Activated T-cell treated with anti-CD3 and anti-CD28 coated beads for 4 hours (primary cell): ENCODE measurements around the gene MYOF.
"Not testable (repeated sequence)": the region's sequence is repeated elsewhere in the genome, so short reads cannot be mapped to it uniquely, and the experiment has no call there.

Source experiments
- DNase-seq: peaks from one replicate; pipeline ENCODE4 v3.0.0-alpha.2; 2020

MYOF gene

GRCh38 chr10:93342921-93343320 is 139.2 kb downstream of the MYOF start:
- no peak for DNase-seq

- no peak for DNase-seq
These were observed 139.8 kb downstream of the MYOF start for GRCh38 chr10:93342366-93342765.

- no peak for DNase-seq
These were observed 144.8 kb downstream of the MYOF start for GRCh38 chr10:93337309-93337721.

DNA sequence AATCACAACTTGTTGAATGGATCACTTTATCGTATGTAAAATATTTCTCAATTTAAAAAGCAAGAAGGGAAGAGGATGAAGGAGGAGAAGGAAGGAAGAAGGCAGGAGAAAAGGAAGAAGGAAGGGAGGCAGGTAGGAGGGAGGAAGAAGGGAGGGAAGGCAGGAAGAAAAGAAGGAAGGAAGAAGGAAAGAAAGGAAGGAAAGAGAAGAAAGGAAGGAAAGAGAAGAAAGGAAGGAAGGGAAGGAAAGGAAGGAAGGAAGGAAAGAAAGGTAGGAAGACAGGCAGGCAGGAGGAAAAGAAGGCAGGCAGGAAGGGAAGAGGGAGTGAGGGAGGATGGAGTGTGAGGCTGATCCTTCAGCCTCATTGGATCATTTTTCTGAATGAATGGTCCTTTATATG is 145.5 kb downstream of the MYOF start:
- DNase-seq = no peak

DNA sequence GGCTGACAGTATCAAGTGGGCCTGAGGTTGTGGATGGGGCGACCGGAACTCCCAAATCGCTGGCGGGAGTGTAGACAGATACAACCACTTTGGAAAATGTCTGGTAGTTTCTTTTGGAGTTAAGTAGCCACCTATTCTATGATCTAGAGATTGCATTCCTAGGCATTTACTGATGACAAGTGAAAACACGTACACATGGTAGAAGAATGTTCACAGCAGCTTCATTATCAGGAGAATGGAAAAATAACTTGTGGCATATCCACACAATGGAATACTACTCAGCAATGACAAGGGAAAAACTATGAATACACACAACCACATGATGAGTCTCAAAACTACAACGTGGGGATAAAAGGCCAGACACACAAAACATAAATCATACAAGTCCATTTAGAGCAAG is 146.0 kb downstream of the MYOF start:
- no peak for DNase-seq

GRCh38 chr10:93334901-93335327 is 147.2 kb downstream of the MYOF start:
- DNase-seq = no peak

DNA sequence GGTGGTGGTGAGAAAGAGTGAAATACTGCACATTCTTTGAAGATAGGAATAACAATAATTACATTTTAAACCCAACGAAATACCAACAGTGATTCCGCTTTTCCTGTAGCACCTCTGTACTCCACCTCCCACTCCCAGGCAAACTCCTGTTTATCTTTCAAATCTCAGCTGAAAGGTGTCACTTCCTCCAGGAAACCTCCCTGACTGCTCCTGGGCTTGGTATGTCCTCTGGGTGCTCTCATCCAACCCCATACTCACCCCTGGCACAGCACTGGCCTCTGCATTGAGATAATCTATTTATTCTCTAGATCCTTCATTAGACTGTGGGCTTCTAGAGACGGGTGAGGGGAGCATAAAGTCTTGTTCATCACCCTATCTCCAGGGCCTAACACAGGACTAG is 148.0 kb downstream of the MYOF start:
- no peak for DNase-seq

DNA sequence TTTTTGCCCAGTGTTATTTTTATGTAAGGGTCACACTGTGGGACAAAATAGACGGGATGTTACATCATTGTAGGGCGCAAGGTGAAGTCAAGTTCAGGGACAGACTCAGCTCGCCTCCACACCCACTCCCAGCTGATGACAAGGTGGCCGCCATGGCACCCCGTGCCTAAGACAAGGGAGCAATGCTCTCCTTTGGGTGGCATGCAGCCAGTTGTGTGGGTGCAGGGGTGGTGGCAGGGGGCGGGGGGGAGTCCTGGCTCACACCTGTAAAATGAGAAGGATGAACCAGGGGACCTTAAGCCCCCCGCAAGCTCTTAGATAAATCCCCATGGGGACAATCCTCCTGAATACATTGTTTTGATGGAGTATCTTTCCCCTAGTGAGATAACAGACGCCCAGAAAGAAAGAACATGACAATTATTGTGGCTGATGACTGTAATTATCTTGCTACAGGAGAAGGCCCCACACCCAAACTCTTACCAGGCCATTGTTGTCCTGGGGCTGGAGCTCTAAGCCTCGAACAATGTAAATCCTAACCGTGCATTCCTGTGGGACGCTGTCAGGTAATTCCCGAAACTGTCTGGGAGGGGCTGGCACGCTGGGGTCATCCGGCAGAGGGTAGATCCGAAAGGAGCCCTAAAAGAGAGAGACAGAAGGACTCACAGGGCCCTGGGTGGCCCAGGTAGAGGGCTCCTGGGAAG is 148.7 kb downstream of the MYOF start:
- no peak for DNase-seq

DNA sequence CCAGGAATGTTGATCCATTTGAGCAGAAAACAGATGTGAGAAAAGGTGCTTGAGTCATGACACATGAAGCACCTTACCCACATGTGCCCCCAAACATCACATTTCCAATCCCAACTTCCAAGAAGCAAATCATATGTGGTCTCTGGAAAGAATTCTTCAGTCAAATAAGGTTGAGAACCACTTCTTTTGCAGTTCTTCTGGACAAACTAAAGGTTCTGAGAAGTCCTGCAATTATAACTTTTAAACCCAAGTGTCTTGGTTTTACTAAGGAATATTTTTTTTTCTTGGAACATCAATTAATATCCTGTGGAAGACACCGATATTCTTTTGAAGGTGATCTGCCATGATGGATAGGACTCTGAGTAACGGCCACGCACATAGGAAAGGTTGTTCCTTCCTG is 151.3 kb downstream of the MYOF start:
- no peak for DNase-seq

DNA sequence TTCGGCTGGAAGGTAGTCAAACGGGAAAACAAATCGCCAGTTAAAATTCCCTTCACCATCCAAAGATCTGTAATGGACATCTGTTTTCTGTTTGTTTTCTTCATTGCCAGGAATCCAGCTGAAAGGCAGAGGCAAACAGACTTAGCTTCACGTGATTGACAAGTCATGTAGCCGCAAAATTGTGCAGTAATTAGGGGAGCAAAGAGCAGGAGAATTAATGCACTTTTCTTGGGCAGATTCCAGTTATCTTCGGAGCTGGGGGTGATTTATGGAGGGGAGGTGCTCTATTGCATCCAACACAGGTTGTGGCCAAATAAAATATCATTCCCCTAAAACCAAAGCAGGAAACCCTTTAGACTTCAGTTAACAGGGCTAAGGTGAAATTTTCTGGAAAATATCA is 162.2 kb downstream of the MYOF start:
- DNase-seq = no peak

DNA sequence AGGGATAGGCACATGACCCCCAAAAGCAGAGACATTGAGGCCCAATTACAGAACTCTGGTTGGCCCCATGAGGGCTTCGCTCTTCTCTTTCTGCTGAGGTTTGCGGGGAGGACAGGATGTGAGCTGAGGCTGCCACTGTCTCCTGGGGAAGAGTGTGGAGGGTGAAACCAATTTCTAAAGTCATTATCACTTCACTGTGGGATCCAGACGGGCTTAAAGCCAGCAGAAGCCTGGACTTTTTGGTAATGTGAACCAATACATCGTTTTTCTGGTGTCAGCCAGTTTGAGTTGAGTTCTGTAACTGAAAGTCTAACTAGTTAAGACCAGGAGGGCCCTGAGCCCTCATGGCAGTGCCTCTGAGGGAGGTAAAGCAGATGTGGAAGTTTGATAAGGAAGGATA is 163.0 kb downstream of the MYOF start:
- DNase-seq = no peak

DNA sequence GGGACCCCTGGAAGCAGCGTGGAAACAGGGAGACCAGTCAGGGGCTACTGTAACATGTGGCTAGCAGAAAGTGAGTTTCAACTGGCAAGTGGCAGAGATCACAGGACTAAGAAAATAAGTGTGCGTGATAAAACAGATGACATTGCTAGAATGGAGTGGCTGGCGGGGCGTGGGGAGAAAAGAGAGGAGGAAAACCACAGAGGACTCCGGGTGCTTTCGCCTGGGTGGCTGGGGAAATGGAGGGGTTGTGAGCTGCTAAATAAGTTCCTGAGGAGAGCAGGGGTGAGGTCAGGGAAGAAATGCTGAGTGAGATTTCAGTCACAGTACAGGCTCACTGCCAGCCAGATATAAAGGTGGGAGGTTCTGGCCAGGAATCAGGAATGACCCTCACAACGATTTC is 166.9 kb downstream of the MYOF start:
- DNase-seq = no peak

DNA sequence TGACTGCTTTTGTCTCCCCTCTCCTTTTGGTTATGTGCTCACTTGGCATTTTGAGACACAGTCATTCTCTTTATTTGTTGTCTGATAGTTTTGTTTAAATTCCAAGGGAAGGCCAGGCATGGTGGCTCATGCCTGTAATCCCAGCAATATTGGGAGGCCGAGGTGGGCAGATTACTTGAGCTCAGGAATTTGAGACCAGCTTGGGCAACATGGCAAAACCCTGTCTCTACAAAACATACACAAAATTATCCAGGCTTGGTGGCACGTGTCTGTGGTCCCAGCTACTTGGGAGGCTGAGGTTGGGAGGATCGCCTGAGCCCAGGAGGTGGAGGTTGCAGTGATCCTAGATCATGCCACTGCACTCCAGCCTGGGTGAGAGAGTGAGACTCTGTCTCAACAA is 167.5 kb downstream of the MYOF start:
- not testable (repeated sequence) for DNase-seq

GRCh38 chr10:93313798-93314197 is 168.3 kb downstream of the MYOF start:
- no peak for DNase-seq

DNA sequence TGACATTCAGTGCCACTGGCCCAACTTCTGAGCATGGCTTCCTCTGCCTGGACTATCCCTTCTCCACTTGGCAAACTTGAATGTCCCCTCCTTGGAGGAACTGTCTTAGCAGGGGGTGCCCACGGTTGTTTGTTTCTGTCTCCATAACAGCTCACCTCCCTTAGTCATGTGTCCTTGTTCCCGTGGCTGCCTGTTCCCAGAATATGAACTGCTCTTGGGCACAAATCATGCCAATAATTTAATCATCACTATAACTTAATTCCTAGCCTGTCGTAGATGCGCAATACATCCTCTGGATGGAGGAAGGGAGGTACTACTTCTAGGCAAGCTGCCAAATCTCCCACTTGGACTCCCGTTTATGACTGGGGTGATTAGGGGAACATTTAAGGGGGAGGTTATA is 173.1 kb downstream of the MYOF start:
- DNase-seq = no peak

DNA sequence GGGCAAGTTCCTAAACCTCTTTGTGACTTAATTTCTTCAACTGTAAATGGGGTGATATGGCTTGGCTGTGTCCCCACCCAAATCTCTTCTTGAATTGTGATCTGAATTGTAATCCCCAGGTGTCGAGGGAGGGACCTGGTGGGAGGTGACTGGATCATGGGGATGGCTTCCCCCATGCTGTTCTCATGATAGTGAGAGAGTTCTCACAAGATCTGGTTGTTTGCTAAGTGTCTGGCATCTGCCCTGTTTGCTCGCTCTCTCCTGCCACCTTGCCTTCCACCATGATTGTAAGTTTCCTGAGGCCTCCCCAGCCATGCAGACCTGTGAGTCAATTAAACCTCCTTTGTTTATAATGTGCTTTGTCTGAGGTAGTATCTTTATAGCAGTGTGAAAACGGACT is 177.0 kb downstream of the MYOF start:
- DNase-seq = no peak

GRCh38 chr10:93300981-93301380 is 181.2 kb downstream of the MYOF start:
- no peak for DNase-seq

DNA sequence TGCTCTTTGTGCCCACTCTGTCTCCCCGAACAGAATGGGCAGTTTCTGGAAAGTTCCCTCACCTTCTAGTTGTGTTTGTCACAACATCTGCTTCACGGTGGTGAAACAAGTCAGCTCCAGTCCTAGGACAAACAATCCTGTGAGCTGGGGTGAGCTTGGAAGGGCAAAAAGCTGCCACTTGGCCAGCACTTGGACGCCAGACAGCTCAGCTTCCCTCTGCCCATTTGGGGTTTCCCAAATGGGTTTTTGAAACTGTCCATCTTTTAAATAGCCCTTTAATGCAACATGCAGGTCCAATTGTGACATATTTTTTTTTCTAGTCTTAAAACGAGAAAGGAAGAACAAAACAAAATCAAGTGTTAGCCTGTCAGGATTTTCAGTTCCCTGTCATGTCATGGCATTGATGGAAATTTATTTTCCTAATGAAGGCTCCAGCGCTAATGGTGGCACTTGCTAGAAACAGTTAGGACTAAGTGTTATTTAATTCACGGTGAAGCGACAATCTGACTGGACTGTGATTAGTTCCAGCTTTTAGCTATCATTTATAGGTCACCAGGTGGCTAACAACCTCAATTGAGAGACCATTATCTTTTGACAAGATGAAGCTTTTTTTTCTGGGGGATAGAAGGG is 181.7 kb downstream of the MYOF start:
- DNase-seq = no peak

DNA sequence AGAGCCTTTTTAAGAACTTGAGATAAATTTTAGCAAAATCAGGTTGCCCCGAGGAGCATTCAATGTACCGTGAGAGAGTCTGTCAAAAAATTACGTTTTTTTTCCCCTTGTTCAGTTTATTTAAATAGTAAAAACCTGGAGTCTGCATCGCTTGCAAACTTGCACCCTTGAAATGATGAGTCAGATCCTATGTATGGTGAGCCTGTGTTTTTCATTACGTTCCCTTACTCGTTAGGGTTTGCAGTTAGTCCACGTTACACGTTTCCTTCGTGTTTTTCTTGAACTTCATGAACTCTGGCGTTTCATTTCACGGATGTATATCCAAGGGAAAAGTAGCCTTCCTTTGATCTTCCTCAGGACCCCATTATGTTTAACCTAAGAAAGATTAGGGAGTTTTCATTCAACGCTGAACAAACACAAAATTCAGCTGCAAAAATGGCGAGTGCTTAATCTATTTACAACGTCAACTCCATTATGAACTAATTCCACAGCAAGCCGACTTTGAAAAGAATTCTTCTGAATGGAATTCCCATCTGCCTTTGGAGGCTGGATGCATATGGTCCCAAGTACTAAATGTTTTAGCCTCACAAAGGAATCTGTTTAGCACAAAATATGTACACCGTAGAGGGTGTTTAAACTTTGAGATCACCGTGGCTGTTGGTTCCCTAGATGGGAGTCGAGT is 182.4 kb downstream of the MYOF start:
- no peak for DNase-seq

DNA sequence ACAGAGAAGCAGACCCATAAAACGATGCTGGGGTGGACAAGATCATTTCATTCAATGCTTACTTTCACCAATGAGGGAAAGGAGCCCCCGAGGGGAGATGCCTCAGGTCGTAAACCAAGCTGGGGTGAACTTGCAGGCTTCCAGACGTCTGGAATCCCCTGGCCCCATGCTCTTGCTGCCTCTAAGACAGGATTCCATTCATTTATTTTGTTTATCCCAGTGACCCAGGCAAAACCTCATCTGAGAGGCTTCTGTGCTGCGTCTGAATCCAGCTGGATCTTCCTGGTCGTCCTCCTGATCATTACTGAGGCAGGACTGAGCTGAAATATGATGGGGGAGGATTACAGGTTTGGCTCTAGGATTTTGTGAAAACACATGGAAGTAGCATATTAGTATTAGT is 182.9 kb downstream of the MYOF start:
- DNase-seq = no peak

- no peak for DNase-seq
These were observed 186.0 kb downstream of the MYOF start for GRCh38 chr10:93296151-93296550.

- no peak for DNase-seq
These were observed 188.1 kb downstream of the MYOF start for GRCh38 chr10:93293999-93294398.

DNA sequence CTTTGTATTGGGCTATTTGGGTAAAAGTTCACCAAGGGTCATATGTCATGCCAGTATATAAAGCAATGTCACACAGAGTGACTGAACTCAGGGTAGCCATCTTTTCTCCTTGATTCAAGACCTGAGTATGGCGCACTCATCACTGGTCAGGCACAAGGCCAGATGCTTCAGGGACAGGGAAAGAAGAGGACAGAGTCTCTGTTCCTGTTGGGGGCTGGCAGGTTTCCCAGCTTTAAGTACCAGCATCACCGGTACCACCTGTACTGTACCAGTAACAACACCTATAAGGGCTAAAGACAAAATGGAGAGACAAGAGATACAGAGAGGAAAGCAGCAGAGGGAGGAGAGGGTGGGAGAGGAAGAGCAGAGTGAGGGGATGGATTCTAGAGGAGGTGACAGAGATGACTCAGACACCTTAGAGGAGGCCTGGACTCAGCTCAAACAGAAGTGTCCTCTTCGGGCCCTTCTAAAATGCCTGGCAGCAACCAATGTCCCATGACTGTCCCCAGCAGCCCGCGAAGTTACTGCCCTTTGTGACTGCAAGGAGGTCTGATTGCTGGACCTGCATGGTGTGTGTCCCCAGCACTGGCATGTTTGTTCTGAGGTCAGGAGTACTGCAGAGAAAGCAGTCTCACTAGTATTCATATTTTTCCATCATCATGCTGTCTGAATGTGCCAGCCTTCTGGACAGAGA is 191.3 kb downstream of the MYOF start:
- no peak for DNase-seq
